HepG2 (cell line): ENCODE results near the gene FECH. TPM values are rescaled to one million over a fixed set of nuclear protein-coding genes. Genes with fewer than 3 reads are reported as not detected.

ENCODE experiments used
- ATAC-seq: fragments of 200-7000 bp; cut with Tn5 transposase; 3 replicates; pipeline ENCODE4 v1.9.1; 2020; ENCODE audit warnings: mild to moderate bottlenecking, moderate library complexity
- BruUV-seq: library from RNA; stranded (reverse); fragments of 400-500 nt; replicated peaks from 2 replicates; lab custom pipeline; 2021; lab: Mats Ljungman, UMichigan
- CTCF ChIA-PET: fragments of 300-600 bp; formaldehyde crosslinking; extraction: SDS; loops from one replicate; lab custom pipeline; 2021; ENCODE audit warnings: low total read pairs, inconsistent platforms, low intra/inter-chr PET ratio; lab: Yijun Ruan, JAX
- POLR2A ChIA-PET: fragments of 350-600 bp; sonication (Branson Sonifier 250); formaldehyde crosslinking; loops from one replicate; lab custom pipeline; 2020; ENCODE audit warnings: antibody characterized with exemption, inconsistent platforms; lab: Yijun Ruan, JAX
- DNase-seq: peaks from one replicate; pipeline ENCODE4 v3.0.0-alpha.2; 2015; ENCODE audit warnings: low spot score
- FAIRE-seq: peaks from 3 replicates; lab custom pipeline; 2011; peaks lifted over from hg19 to GRCh38; lab: Jason Lieb, UNC
- H2AFZ ChIP-seq: one replicate; pipeline ENCODE4 v1.6.1; 2011; ENCODE audit warnings: low read length, inconsistent platforms
- H3K27ac ChIP-seq: fragments of 300-600 bp; 3 replicates; pipeline ENCODE4 v1.8.0; 2011; ENCODE audit warnings: mixed run types, mild to moderate bottlenecking, mixed read lengths, low read length, inconsistent platforms; ENCODE audit not compliant: insufficient read depth; ENCODE audit errors: extremely low read length
- H3K27me3 ChIP-seq, 2 experiments: fragments of 200-600 bp in 1 of 2; 2 replicates in 1 of 2; 3 replicates in 1 of 2; pipeline versions ENCODE4 v1.6.0 to v1.8.0; 2011; ENCODE audit warnings: low read length in 2 of 2, mild to moderate bottlenecking in 2 of 2, moderate library complexity in 2 of 2, inconsistent platforms in 1 of 2; ENCODE audit not compliant: insufficient read depth in 2 of 2, control insufficient read depth in 1 of 2
- H3K36me3 ChIP-seq, 2 experiments: fragments of 200-600 bp in 1 of 2; replicated peaks in 1 of 2; 2 replicates in 1 of 2; 3 replicates in 1 of 2; pipeline versions ENCODE4 v1.5.1 to v1.8.0; 2011; ENCODE audit warnings: low read length in 2 of 2, inconsistent platforms in 1 of 2; ENCODE audit not compliant: insufficient read depth in 2 of 2, control insufficient read depth in 1 of 2
- H3K4me1 ChIP-seq: 2 replicates; pipeline ENCODE4 v1.5.1; 2012; ENCODE audit warnings: low read length, inconsistent platforms; ENCODE audit not compliant: insufficient read depth
- H3K4me2 ChIP-seq: 2 replicates; pipeline ENCODE4 v1.6.0; 2011; ENCODE audit warnings: low read depth, low read length, inconsistent platforms
- H3K4me3 ChIP-seq, 3 experiments: fragments of 200-600 bp in 1 of 3; sonication (generic), shearing (Covaris generic) in 1 of 3; replicated peaks in 1 of 3; 2 replicates each; pipeline ENCODE4 v1.5.1; 2011 to 2016; ENCODE audit warnings: low read length in 3 of 3, inconsistent platforms in 2 of 3, low read depth in 2 of 3, mild to moderate bottlenecking in 2 of 3, control low read depth in 1 of 3, mixed read lengths in 1 of 3; ENCODE audit not compliant: insufficient read depth in 1 of 3
- H3K79me2 ChIP-seq: one replicate; pipeline ENCODE4 v1.6.1; 2011; ENCODE audit warnings: low read length, inconsistent platforms; ENCODE audit not compliant: insufficient read depth
- H3K9ac ChIP-seq: 2 replicates; pipeline ENCODE4 v1.6.0; 2011; ENCODE audit warnings: mild to moderate bottlenecking, low read depth, low read length, inconsistent platforms; ENCODE audit not compliant: insufficient read depth
- H3K9me3 ChIP-seq: 2 replicates; pipeline ENCODE4 v1.5.1; 2012; ENCODE audit warnings: mild to moderate bottlenecking, low read length
- H4K20me1 ChIP-seq: 2 replicates; pipeline ENCODE4 v1.6.0; 2011; ENCODE audit warnings: inconsistent platforms, mild to moderate bottlenecking, low read length, moderate library complexity; ENCODE audit not compliant: insufficient read depth
- CEBPB ChIP-seq: IDR thresholded peaks from 2 replicates; pipeline ENCODE4 v1.6.1; 2011; ENCODE audit warnings: low read depth, low read length, improper control_type of control experiment, borderline replicate concordance
- CEBPG ChIP-seq: IDR thresholded peaks from 2 replicates; pipeline ENCODE4 v1.6.1; 2016
- ESRRA ChIP-seq: sonication (generic); formaldehyde crosslinking; IDR thresholded peaks from 2 replicates; pipeline ENCODE4 v1.5.1; 2020; ENCODE audit warnings: mild to moderate bottlenecking, low read depth, missing genetic modification reagents
- ETS1 ChIP-seq: sonication (generic); formaldehyde crosslinking; IDR thresholded peaks from 2 replicates; pipeline ENCODE4 v1.4.0; 2020; ENCODE audit warnings: missing genetic modification reagents
- GABPB1 ChIP-seq: IDR thresholded peaks from 2 replicates; pipeline ENCODE4 v1.6.1; 2016; ENCODE audit warnings: mild to moderate bottlenecking, missing genetic modification reagents, moderate library complexity, missing compliant biosample characterization
- HMGXB4 ChIP-seq, 2 experiments: sonication (generic) in 1 of 2; formaldehyde crosslinking in 1 of 2; IDR thresholded peaks; 2 replicates each; pipeline versions ENCODE4 v1.4.0 to v1.6.1; 2018 to 2020; ENCODE audit warnings: missing genetic modification reagents in 2 of 2, borderline replicate concordance in 1 of 2, low read depth in 1 of 2, mild to moderate bottlenecking in 1 of 2, missing biosample characterization in 1 of 2
- NCOA2 ChIP-seq: sonication (generic); formaldehyde crosslinking; IDR thresholded peaks from 2 replicates; pipeline ENCODE4 v1.8.0; 2022; ENCODE audit warnings: inconsistent platforms
- SUZ12 ChIP-seq: fragments of 150-350 bp; IDR thresholded peaks from 2 replicates; pipeline ENCODE4 v1.6.1; 2014; ENCODE audit warnings: low read depth, low read length
- THAP11 ChIP-seq: IDR thresholded peaks from 2 replicates; pipeline ENCODE4 v1.6.1; 2016; ENCODE audit warnings: missing biosample characterization, missing genetic modification reagents
- YEATS2 ChIP-seq: sonication (generic); formaldehyde crosslinking; IDR thresholded peaks from 2 replicates; pipeline ENCODE4 v1.4.0; 2020; ENCODE audit warnings: missing genetic modification reagents, borderline replicate concordance
- ZBTB44 ChIP-seq: sonication (generic); formaldehyde crosslinking; IDR thresholded peaks from 2 replicates; pipeline ENCODE4 v1.4.0; 2020; ENCODE audit warnings: missing genetic modification reagents
- ZEB1 ChIP-seq: IDR thresholded peaks from 2 replicates; pipeline ENCODE4 v1.6.1; 2012; ENCODE audit warnings: mild to moderate bottlenecking, low read depth, inconsistent platforms; ENCODE audit not compliant: insufficient replicate concordance
- ZKSCAN8 ChIP-seq: IDR thresholded peaks from 2 replicates; pipeline ENCODE4 v1.6.1; 2016; ENCODE audit warnings: borderline replicate concordance, missing genetic modification reagents, missing compliant biosample characterization
- ZNF772 ChIP-seq: sonication (generic); formaldehyde crosslinking; IDR thresholded peaks from 2 replicates; pipeline ENCODE4 v1.5.0; 2020; ENCODE audit warnings: mild to moderate bottlenecking, missing genetic modification reagents
- WGBS: methylation state at CpG from one replicate; pipeline ENCODE4 v1.1.6; 2017; ENCODE audit warnings: low lambda C conversion rate; 5-methylcytosine and 5-hydroxymethylcytosine counted together
- in situ Hi-C: cut with HindIII; loops from 2 replicates; pipeline ENCODE4 v1.10.0; 2017; ENCODE audit warnings: low pct_unique_long_range_greater_than_20kb; ENCODE audit not compliant: extremely low pct_ligation_motif_present
- intact Hi-C: fragments of 100-400 bp; cut with micrococcal nuclease; formaldehyde crosslinking; loops from one replicate; pipeline ENCODE4 v1.10.0; 2022; ENCODE audit not compliant: unreplicated experiment
- polyA plus RNA-seq, 8 experiments: library from polyadenylated mRNA; depleted of rRNA in 3 of 8; stranded (reverse) in 7 of 8; unstranded in 1 of 8; fragments of >200 nt; fragmentation: Illumina TruSeq in 4 of 8; extraction: Trizol in 4 of 8; gene quantifications; 2 replicates each; pipeline versions ENCODE4 v1.2.1 to v1.2.3, GENCODE V29; 2011 to 2016; ENCODE audit warnings: low read depth in 4 of 8, missing spikeins in 1 of 8, mixed read lengths in 1 of 8; ENCODE audit not compliant: insufficient read depth in 1 of 8
- total RNA-seq, 5 experiments: library from RNA; depleted of rRNA; stranded (reverse); fragments of >200 nt; fragmentation: Illumina TruSeq; extraction: Trizol; gene quantifications; 2 replicates each; pipeline ENCODE4 v1.2.3, GENCODE V29; 2016; ENCODE audit warnings: low read depth in 1 of 5

Gene FECH
- total and polyA plus RNA-seq, 2 of the 13 experiments (the other 11 are each of a cell fraction or from before 2014, with no cell fraction given), result 14.7 to 21.9 TPM

GRCh38 chr18:57618910-57619309 is 32.4 kb upstream of the FECH start:
- TF ChIP-seq CEBPB (peak; percentile 24; the same call in 1 of the 2 replicates), THAP11 (CRISPR knock-in tag) (no peak), NCOA2 (CRISPR knock-in tag) (no peak), CEBPG (CRISPR knock-in tag) (0 out of 2 replicates have a peak, but pooled peaks have one; percentile 15)
- H3K27me3 ChIP-seq, result no peaks in the 10 kb centered on the region; a peak in 1 of 5 replicates
- no peak overlapping the region for H3K9ac ChIP-seq
- no peak overlapping the region for H3K27ac ChIP-seq
- H4K20me1 ChIP-seq, result peaks cover 4% of the 10 kb centered on the region; the same call in 1 of the 2 replicates
- POLR2A ChIA-PET, result no interaction called here
- CTCF ChIA-PET, result no interaction called here
- in situ Hi-C loops (no loop called here), intact Hi-C loops (no loop called here)
- H3K4me2 ChIP-seq, result no peak overlapping the region
- FAIRE-seq (no peak), DNase-seq (no peak), ATAC-seq (no peak)
- no peak overlapping the region for H3K4me3 ChIP-seq
- 85% methylated on average over 3 of the region's 3 CpGs for WGBS
- no TSS peak for BruUV-seq
- no peak overlapping the region for H2AFZ ChIP-seq
- H3K79me2 ChIP-seq, result peaks cover 35% of the 10 kb centered on the region
- H3K4me1 ChIP-seq, result peaks cover 26% of the 10 kb centered on the region
- H3K9me3 ChIP-seq, result no peaks in the 10 kb centered on the region
- H3K36me3 ChIP-seq, result peaks cover 4 to 31% of the 10 kb centered on the region in 2 experiments

GRCh38 chr18:57603871-57604270 is 17.4 kb upstream of the FECH start:
- in situ Hi-C loops, result no loop called here
- Histone ChIP-seq H3K4me2 (no peak overlapping the region), H2AFZ (no peak overlapping the region), H3K4me1 (no peaks in the 10 kb centered on the region), H3K9me3 (no peaks in the 10 kb centered on the region), H3K36me3 (peaks cover 31 to 78% of the 10 kb centered on the region in 2 experiments), H3K79me2 (no peaks in the 10 kb centered on the region), H3K27ac (no peak overlapping the region), H3K4me3 (no peak overlapping the region), H4K20me1 (no peaks in the 10 kb centered on the region), H3K9ac (no peak overlapping the region), H3K27me3 (no peaks in the 10 kb centered on the region)
- DNase-seq, result no peak
- no peak for ATAC-seq
- ChIA-PET CTCF (no interaction called here), POLR2A (interaction anchor here (2.0 kb wide), 1 partner anchor 18 kb away, joined by 5 read pairs; the partner anchor contains the start of gene NARS1)
- no peak for FAIRE-seq
- WGBS, result 100% methylated on average over 1 of the region's 1 CpG
- intact Hi-C loops, result no loop called here
- TSS peak; percentile 6 for BruUV-seq
- TF ChIP-seq ZBTB44 (no peak), GABPB1 (no peak), SUZ12 (no peak), ZKSCAN8 (CRISPR knock-in tag) (no peak), ZEB1 (no peak), ESRRA (CRISPR knock-in tag) (no peak), ETS1 (CRISPR knock-in tag) (no peak), YEATS2 (CRISPR knock-in tag) (no peak), ZNF772 (CRISPR knock-in tag) (no peak), HMGXB4 (CRISPR knock-in tag; IDR thresholded peaks at IDR 0.05; ENCODE audit: borderline replicate concordance in 1 of 2, low read depth in 1 of 2) (no peak)
